GM04504 (cell line): ENCODE results near the gene SLC18A3.

Experiments used
- DNase-seq: peaks from one replicate; pipeline ENCODE4 v3.0.0-alpha.2; 2012; ENCODE audit warnings: low read depth

Gene SLC18A3

GRCh38 chr10:49627644-49628247 is 17.6 kb downstream of the SLC18A3 start:
- DNase-seq = no peak

GRCh38 chr10:49628599-49628998 is 18.5 kb downstream of the SLC18A3 start:
- no peak for DNase-seq

GRCh38 chr10:49629431-49629881 is 19.3 kb downstream of the SLC18A3 start:
- no peak for DNase-seq

- DNase-seq = no peak
Measured at GRCh38 chr10:49631975-49632374, 21.9 kb downstream of the SLC18A3 start.

- no peak for DNase-seq
Measured at GRCh38 chr10:49632406-49633317, 22.6 kb downstream of the SLC18A3 start.

GRCh38 chr10:49633327-49634068 is 23.4 kb downstream of the SLC18A3 start:
- no peak for DNase-seq

- DNase-seq = no peak
Measured at GRCh38 chr10:49634069-49634660, 24.1 kb downstream of the SLC18A3 start.

- no peak for DNase-seq
Measured at GRCh38 chr10:49642311-49642710, 32.2 kb downstream of the SLC18A3 start.

GRCh38 chr10:49643241-49644034 is 33.3 kb downstream of the SLC18A3 start:
- DNase-seq = no peak

GRCh38 chr10:49644035-49644646 is 34.0 kb downstream of the SLC18A3 start:
- no peak for DNase-seq

- no peak for DNase-seq
Measured at GRCh38 chr10:49645417-49645816, 35.3 kb downstream of the SLC18A3 start.

GRCh38 chr10:49645871-49646870 is 36.1 kb downstream of the SLC18A3 start:
- DNase-seq = no peak

GRCh38 chr10:49647554-49647953 is 37.4 kb downstream of the SLC18A3 start:
- no peak for DNase-seq

- no peak for DNase-seq
Measured at GRCh38 chr10:49647985-49648795, 38.1 kb downstream of the SLC18A3 start.

- no peak for DNase-seq
Measured at GRCh38 chr10:49649294-49649693, 39.2 kb downstream of the SLC18A3 start.

GRCh38 chr10:49649936-49650723 is 40.0 kb downstream of the SLC18A3 start:
- DNase-seq = no peak

- DNase-seq = no peak
Measured at GRCh38 chr10:49650724-49651034, 40.6 kb downstream of the SLC18A3 start.
